Stimulated activated memory B cell treated with anti-CD40 and anti-IgM and Interleukin-4, amounts not matched to agents 10 μg/mL and 1 μg/mL and 100 μg/mL, for 72 hours (primary cell): ENCODE data around the gene MYO7B.

ENCODE experiments used
- ATAC-seq: fragments of 150-1000 bp; cut with Tn5 transposase; 2 replicates; pipeline ENCODE4 v1.10.0; 2021
- H3K27ac Mint-ChIP-seq: one replicate; pipeline ENCODE4 v1.8.0; 2022; ENCODE audit warnings: mild to moderate bottlenecking, mixed read lengths
- H3K27me3 Mint-ChIP-seq: one replicate; pipeline ENCODE4 v1.8.0; 2022; ENCODE audit warnings: mixed read lengths
- H3K36me3 Mint-ChIP-seq: one replicate; pipeline ENCODE4 v1.8.0; 2022; ENCODE audit warnings: mixed read lengths
- H3K4me1 Mint-ChIP-seq: one replicate; pipeline ENCODE4 v1.8.0; 2022; ENCODE audit warnings: mixed read lengths
- H3K4me3 Mint-ChIP-seq: one replicate; pipeline ENCODE4 v1.8.0; 2022; ENCODE audit warnings: mild to moderate bottlenecking, moderate library complexity, mixed read lengths
- H3K9me3 Mint-ChIP-seq: one replicate; pipeline ENCODE4 v1.8.0; 2022; ENCODE audit warnings: mixed read lengths

Gene MYO7B

DNA sequence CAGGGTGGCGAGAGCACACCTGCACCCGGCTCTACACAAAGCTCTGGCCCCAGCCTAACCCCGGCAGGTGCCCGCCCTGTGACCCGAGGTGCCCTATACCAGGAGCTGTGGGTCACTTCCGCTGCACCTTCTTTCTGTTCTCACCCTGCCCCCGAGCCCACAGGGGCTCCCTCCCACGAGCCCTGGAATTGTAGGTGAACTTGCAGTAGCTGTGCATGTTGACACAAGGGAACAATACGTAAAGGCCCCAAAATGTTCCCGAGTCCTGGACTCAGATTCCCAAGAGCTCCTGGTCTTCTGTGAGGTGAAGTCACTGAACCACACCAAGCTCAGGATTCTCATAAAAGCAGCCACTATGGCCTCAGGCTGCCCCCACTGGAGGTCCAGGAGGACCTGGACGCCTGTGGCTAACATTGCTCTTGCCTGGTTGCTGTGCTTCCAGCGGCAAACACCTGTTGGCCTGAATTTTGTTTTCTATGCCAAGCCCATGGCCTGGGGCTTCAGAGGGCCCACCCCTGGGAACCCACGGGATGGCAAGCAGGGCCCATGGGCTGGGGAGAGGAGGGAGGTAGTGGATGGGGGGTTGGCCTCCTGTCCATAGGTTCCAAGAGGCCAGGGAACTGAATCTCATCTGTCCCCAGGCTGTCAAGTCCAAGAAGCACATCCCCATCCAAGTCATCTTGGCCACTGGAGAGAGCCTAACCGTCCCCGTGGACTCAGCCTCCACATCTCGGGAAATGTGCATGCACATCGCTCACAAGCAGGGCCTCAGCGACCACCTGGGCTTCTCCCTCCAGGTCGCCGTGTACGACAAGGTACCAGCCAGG is 87.3 kb downstream of the MYO7B start:
- peaks cover 6% of the 10 kb centered on the region for H3K9me3 Mint-ChIP-seq
- no peaks in the 10 kb centered on the region for H3K36me3 Mint-ChIP-seq
- H3K27ac Mint-ChIP-seq = peak overlapping the region; percentile 9
- H3K4me3 Mint-ChIP-seq = no peak overlapping the region
- H3K27me3 Mint-ChIP-seq = no peaks in the 10 kb centered on the region
- ATAC-seq = no peak
- H3K4me1 Mint-ChIP-seq = peaks cover 76% of the 10 kb centered on the region

DNA sequence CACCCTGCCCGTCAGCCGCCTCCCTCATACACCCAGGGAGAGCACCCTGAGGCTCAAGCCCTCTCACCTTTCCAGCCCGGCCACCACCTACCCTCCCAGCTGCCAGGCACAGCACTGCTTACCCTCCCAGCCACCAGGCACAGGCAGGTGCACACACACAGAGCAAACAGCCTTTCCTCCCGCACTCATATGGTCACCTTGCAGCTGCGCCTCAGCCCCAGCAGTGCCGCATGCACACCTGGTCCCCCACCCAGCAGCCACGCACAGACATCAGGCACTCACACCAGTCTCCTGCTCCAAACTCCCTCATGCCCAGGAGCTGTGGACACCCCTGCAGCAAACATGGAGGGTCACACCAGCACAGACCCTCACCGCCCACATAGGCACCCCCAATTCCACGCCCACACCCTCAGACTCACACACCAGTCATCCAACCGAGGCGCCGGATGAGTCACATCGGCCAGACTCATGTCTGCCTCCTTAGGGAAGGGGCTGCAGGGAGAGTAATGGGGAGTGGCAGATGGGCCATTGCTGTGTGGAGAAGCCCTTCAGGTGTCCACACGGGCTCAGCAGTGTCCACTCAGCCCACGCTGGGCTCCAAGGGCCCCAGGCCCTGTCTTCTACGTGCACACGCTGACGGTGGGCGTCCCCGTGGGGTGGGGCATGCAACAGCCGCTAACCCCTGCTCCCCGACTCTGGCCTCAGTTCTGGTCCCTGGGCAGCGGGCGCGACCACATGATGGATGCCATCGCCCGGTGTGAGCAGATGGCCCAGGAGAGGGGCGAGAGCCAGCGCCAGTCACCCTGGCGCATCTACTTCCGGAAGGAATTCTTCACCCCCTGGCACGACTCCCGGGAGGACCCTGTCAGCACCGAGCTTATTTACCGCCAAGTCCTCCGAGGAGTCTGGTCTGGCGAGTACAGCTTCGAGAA is 88.2 kb downstream of the MYO7B start:
- peak overlapping the region; percentile 9 for H3K27ac Mint-ChIP-seq
- H3K4me1 Mint-ChIP-seq = peaks cover 73% of the 10 kb centered on the region
- no peak overlapping the region for H3K4me3 Mint-ChIP-seq
- H3K36me3 Mint-ChIP-seq = no peaks in the 10 kb centered on the region
- ATAC-seq = no peak
- no peaks in the 10 kb centered on the region for H3K27me3 Mint-ChIP-seq
- H3K9me3 Mint-ChIP-seq = peaks cover 2% of the 10 kb centered on the region

DNA sequence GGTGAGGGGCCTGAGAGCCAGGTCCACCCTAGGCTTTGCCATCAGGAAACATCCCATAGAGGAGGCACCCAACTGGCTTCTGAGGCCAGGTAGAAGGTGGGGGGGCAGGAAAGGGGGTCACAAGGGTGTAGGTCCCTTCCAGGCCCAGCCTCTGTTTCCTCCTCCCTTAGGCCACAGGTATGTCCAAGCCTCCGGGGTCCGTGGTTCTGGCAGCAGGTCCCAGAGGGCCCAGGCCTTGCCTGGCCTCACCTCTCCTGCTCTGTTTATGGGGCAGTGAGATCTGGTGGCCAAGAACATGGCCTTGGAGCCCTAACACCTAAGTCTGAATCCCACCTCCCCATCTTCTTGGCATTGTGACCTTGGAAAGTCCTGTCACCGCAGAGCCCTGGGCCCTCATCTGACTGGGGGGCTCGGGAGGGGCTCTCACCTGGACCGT is 88.9 kb downstream of the MYO7B start:
- Mint-ChIP-seq H3K27ac (peak overlapping the region; percentile 66), H3K36me3 (no peaks in the 10 kb centered on the region), H3K4me3 (no peak overlapping the region), H3K4me1 (peaks cover 70% of the 10 kb centered on the region), H3K9me3 (no peaks in the 10 kb centered on the region), H3K27me3 (no peaks in the 10 kb centered on the region)
- ATAC-seq = no peak

DNA sequence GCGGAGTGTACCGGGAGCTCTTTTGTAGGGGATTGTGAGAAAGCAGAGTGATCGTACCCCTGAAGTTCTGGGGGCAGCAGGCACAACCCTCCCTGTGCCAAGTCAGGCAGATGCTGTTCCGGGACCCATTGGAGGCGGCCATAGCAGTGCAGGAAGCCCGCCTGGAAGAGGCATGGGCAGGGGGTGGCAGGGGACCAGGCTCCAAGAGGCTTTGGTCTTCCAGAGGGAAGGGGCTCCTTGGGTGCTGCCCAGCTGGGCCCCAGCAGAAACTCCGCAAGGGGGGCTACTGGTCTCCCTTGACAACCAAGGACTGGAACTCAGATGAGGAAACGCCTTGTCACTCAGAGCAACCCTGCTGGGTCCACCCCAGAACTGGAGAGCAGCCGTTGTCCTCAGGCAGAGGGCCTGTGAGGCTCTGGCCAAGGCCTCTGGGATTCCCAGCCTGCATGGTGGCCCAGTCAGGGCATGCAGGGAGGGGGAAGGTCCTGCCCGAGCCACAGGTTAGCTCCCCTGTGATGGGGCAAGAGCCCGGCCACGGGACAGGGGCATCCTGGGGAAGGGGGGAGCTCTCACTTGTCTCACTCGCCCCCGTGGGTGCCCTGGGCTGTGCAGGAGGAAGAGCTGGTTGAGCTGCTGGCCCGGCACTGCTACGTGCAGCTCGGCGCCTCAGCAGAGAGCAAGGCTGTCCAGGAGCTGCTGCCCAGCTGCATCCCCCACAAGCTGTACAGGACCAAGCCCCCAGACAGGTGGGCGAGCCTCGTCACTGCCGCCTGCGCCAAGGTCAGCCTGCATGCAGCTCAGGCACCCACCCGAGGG is 89.5 kb downstream of the MYO7B start:
- H3K36me3 Mint-ChIP-seq = no peaks in the 10 kb centered on the region
- H3K27ac Mint-ChIP-seq = peak overlapping the region; percentile 66
- H3K4me1 Mint-ChIP-seq = peaks cover 70% of the 10 kb centered on the region
- no peak for ATAC-seq
- no peaks in the 10 kb centered on the region for H3K27me3 Mint-ChIP-seq
- no peaks in the 10 kb centered on the region for H3K9me3 Mint-ChIP-seq
- no peak overlapping the region for H3K4me3 Mint-ChIP-seq

DNA sequence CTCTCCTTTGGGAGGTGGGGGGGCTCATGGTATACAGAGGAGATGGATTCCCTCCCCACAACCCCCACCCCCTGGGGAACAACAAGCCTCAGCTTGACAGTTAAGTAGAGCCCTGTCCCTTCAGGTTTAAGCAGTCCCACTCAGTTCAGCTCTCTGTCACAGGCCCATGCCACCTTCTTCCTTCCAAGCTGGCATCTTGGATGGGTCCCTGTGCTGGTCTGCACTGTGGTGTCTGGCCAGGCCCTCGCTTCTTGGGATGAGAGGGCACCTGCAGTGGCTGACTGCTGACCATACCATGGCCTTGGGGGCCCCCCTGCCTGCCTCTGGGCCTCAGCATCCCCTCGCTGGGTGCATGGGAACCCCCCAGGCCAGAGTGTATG is 90.1 kb downstream of the MYO7B start:
- H3K27me3 Mint-ChIP-seq = no peaks in the 10 kb centered on the region
- no peak for ATAC-seq
- H3K4me1 Mint-ChIP-seq = peaks cover 70% of the 10 kb centered on the region

DNA sequence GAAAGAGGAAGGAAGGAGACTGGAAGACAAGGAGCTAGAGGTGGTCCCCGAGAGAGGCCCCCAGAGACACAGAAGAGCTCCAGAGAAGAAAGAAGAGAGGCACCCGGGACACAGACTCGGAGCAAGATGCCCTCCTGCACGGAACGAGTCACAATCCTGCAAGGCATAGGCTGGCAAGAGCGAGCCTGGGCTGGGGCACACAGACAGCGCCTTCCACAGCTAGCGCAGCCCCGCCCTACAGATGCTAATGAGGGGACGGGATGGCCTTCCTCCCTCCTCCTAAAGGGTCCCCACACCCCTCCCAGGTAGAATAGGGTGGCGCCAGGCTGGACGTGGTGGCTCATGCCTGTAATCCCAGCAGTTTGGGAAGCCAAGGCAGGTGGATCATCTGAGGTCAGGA is 90.7 kb downstream of the MYO7B start:
- H3K9me3 Mint-ChIP-seq = no peaks in the 10 kb centered on the region
- peaks cover 70% of the 10 kb centered on the region for H3K4me1 Mint-ChIP-seq
- no peaks in the 10 kb centered on the region for H3K36me3 Mint-ChIP-seq
- ATAC-seq = no peak
- H3K27ac Mint-ChIP-seq = peak overlapping the region; percentile 71
- H3K4me3 Mint-ChIP-seq = no peak overlapping the region
- H3K27me3 Mint-ChIP-seq = no peaks in the 10 kb centered on the region

More for the DNA sequence above, 90.1 kb downstream of the MYO7B start:
- Mint-ChIP-seq H3K4me3 (no peak overlapping the region), H3K36me3 (no peaks in the 10 kb centered on the region), H3K27ac (peak overlapping the region; percentile 71), H3K9me3 (no peaks in the 10 kb centered on the region)

DNA sequence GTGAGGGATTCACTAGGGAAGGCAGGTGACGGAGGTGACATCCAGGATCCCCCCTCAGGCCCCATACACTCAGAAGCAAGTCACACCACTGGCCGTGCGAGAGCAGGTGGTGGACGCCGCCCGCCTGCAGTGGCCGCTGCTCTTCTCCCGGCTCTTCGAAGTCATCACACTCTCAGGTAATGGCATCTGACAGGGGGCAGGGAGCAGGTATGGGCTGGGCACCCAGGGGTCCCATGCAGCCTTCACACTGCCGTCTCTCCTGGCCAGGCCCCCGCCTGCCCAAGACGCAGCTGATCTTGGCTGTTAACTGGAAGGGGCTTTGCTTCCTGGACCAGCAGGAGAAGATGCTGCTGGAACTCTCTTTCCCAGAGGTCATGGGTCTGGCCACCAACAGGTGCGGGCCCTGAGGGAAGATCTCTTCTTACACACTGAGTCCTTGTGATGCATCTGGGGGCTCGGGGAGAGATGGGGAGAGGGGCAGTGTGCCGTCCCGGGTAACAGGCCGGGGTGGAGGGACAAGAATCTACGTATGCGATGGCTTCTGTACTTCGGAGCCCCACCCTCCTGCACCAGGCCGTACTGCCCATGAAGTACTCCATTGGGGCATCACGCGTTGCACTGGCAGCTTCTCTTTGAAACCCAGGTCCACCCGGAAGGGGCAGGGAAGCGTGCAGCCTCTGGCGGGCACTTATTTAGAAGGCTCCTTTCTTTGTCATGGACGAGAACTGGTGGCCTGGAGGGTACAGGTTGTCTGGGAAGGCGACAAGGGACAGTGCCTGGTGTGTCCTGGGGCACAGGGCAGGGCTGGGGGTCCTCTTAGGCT is 91.6 kb downstream of the MYO7B start:
- no peaks in the 10 kb centered on the region for H3K36me3 Mint-ChIP-seq

DNA sequence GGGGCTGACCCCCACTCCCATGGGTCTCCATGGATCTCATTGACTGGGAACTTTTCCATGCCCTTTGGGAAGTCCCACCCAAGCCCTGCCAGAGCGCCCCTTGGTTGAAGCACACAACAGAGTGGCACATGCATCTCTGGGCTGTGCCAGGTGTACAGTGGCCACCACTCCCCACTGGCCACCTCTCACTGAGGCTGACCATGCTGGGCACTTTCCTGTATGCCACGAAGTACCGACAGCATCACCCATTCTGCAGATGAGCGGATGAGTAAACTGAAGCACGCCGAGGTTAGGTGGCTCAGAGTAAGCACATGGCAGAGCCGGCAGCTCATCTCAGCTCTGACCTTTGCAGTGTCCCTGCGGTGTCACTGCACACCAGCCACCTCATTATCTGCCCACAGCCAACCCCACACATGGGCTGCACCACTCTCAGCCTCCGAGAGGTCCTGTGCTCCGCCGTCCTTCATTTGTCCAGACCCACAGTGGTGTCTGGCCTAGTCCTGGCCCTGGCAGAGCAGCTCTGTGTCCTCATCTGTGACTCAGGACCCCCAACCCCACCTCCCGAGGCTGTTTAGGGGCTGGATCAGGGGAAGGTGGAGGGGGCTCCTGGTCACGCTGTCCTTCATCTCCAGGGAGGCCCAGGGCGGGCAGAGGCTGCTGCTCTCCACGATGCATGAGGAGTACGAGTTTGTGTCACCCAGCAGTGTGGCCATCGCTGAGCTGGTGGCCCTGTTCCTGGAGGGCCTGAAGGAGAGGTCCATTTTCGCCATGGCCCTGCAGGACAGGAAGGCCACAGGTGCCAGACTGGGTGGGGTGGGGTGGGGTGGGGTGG is 92.5 kb downstream of the MYO7B start:
- no peaks in the 10 kb centered on the region for H3K9me3 Mint-ChIP-seq
- H3K4me3 Mint-ChIP-seq = no peak overlapping the region
- ATAC-seq = no peak
- no peak overlapping the region for H3K27ac Mint-ChIP-seq
- H3K27me3 Mint-ChIP-seq = no peaks in the 10 kb centered on the region
- H3K4me1 Mint-ChIP-seq = peaks cover 70% of the 10 kb centered on the region
- H3K36me3 Mint-ChIP-seq = no peaks in the 10 kb centered on the region

More for the DNA sequence above, 91.6 kb downstream of the MYO7B start:
- no peak for ATAC-seq
- Mint-ChIP-seq H3K4me1 (peaks cover 69% of the 10 kb centered on the region), H3K27ac (peak overlapping the region; percentile 71), H3K4me3 (no peak overlapping the region), H3K27me3 (no peaks in the 10 kb centered on the region), H3K9me3 (no peaks in the 10 kb centered on the region)

DNA sequence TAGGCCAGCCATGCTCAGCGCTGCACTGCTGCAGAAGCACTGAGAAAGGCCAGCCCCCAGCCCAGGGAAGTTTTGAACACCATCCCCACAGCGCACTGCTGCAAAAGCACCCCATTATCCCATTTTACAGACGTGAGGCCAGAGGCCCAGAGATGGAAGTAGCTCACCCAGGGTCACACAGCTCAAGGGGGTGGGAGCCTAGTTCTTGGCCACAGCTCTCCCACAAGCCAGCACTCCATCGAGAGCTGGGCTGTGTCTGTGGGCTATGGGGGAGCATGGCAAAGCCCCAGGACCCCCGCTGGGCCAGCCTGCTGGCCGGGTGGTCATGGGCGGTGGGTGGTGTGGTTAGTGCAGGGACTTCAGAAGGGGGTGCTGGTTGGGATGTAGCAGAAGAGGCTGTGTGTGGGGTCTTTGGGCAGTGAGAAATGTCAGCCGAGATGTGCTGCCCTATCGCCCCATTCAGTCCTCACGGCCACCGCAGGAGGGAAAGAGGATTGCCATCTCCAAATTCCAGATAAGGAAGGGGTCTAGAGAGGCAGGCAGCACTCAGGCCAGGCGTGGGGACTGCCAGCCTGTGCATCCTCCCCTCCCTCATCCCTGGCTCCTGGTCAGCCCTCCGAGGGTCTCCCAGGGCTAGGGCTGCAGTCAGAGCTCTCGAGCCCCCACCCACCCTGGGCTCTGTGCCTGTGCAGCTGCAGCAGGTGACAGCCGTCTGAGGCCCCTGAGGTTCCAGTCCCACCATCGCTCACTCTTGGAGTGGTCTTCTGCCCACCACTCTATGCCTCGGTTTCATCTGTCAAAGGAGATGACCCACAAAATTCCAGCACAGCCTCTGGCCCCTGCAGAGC is 93.5 kb downstream of the MYO7B start:
- no peaks in the 10 kb centered on the region for H3K27me3 Mint-ChIP-seq
- peak overlapping the region; percentile 97 for H3K27ac Mint-ChIP-seq
- no peaks in the 10 kb centered on the region for H3K9me3 Mint-ChIP-seq
- no peak for ATAC-seq
- peaks cover 71% of the 10 kb centered on the region for H3K4me1 Mint-ChIP-seq
- no peak overlapping the region for H3K4me3 Mint-ChIP-seq
- no peaks in the 10 kb centered on the region for H3K36me3 Mint-ChIP-seq

DNA sequence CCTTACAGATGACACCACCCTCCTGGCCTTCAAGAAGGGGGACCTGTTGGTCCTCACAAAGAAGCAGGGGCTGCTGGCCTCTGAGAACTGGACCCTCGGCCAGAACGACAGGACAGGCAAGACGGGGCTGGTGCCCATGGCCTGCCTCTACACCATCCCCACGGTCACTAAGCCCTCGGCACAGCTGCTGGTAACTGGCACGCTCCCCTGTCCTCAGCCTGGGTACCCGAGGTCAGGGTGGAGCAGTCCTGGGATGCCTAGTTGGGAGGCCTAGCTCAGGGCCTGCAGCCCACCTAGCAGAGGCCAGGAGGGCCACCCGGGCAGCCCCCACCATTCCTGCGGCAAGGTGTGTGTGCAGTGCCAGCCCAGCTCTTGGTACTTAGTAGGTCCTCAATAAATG is 94.2 kb downstream of the MYO7B start:
- peaks cover 71% of the 10 kb centered on the region for H3K4me1 Mint-ChIP-seq
- H3K27ac Mint-ChIP-seq = peak overlapping the region; percentile 97
- no peak for ATAC-seq
- H3K9me3 Mint-ChIP-seq = no peaks in the 10 kb centered on the region
- H3K4me3 Mint-ChIP-seq = no peak overlapping the region
- H3K27me3 Mint-ChIP-seq = no peaks in the 10 kb centered on the region
- H3K36me3 Mint-ChIP-seq = no peaks in the 10 kb centered on the region

DNA sequence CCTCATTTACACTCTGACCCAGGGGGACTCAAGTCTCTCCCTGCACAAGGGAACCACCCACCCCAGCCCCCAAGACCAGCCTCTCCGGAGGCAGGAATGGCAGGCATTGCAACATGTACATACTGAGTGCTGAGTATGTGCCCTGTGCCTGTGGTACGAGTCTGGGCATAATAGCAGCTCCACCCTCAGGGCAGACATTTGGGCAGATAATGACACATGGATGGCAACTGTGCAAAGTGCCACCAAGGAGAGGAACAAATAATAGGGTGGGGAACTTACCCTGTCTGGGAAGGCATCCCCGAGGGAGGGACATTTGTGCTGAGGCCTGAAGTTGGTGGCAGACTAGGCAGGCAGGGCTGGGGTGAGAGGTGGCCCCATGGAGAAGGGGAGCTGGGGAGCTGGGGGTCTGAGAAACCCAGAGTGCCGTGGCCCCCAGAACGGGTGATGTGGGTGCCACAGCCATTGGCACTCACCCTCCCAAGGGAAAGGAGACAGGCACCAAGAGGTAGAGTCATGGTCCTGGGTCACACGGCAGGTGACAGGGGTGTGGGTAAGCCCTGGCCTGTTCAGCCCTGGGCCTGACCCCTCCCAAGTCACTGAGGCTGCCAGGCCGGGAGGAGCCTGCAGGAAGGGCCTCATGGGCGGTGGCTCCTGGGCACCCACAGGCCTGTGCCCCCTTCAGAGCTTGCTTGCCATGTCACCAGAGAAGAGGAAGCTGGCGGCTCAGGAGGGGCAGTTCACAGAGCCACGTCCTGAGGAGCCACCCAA is 94.8 kb downstream of the MYO7B start:
- H3K4me1 Mint-ChIP-seq = peaks cover 75% of the 10 kb centered on the region
- peak overlapping the region; percentile 97 for H3K27ac Mint-ChIP-seq
- no peaks in the 10 kb centered on the region for H3K27me3 Mint-ChIP-seq
- no peak overlapping the region for H3K4me3 Mint-ChIP-seq
- H3K9me3 Mint-ChIP-seq = no peaks in the 10 kb centered on the region
- no peaks in the 10 kb centered on the region for H3K36me3 Mint-ChIP-seq
- ATAC-seq = no peak

DNA sequence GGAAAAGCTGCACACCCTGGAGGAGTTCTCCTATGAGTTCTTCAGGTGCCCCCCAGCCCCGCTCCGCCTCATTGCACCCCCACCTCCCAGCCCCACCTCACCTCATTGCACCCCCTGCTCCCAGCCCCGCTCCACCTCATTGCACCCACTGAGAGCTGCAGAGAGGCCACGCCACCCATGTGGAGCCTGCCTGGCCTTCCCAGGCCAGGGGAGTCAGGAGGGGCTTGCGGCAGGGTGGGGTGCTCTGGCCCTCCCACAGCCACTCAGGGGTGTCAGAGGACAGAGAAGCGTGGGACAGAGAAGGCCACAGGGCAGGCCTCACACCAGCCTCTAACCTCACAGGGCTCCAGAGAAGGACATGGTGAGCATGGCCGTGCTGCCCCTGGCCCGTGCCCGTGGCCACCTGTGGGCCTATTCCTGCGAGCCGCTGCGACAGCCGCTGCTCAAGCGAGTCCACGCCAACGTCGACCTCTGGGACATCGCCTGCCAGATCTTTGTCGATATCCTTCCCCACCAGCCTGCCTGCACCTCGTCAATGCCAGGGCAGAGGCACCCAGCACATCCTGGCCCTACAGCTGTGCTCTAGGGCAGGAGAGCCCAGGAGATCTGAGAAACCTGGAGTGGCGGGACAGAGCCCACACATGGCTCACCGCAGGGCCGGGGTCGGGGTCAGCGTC is 95.5 kb downstream of the MYO7B start:
- no peak for ATAC-seq
- peak overlapping the region; percentile 97 for H3K27ac Mint-ChIP-seq
- H3K36me3 Mint-ChIP-seq = no peaks in the 10 kb centered on the region

More for the DNA sequence above, 95.5 kb downstream of the MYO7B start:
- H3K4me3 Mint-ChIP-seq = no peak overlapping the region
- H3K9me3 Mint-ChIP-seq = no peaks in the 10 kb centered on the region
- no peaks in the 10 kb centered on the region for H3K27me3 Mint-ChIP-seq
- peaks cover 78% of the 10 kb centered on the region for H3K4me1 Mint-ChIP-seq
